Stimulated activated CD8-positive, alpha-beta memory T cell treated with anti-CD3 and anti-CD28 coated beads, Interleukin-7, amount 100 ng/mL, for 24 hours (primary cell): ENCODE data around the gene PM20D2.

Source experiments
- DNase-seq: peaks from one replicate; pipeline ENCODE4 v3.0.0-alpha.2; 2020; ENCODE audit warnings: low read depth

Gene PM20D2

GRCh38 chr6:89145091-89145955 is 532 bp upstream of the PM20D2 start:
- no peak for DNase-seq

GRCh38 chr6:89146718-89147700 is 1.2 kb downstream of the PM20D2 start:
- DNase-seq, result peak; percentile 8

- no peak for DNase-seq
These were observed 2.3 kb downstream of the PM20D2 start for GRCh38 chr6:89148016-89148750.

- no peak for DNase-seq
These were observed 8.3 kb downstream of the PM20D2 start for GRCh38 chr6:89154131-89154530.

GRCh38 chr6:89160331-89161092 is 14.7 kb downstream of the PM20D2 start:
- no peak for DNase-seq

GRCh38 chr6:89161326-89162046 is 15.6 kb downstream of the PM20D2 start:
- no peak for DNase-seq

- no peak for DNase-seq
These were observed 16.2 kb downstream of the PM20D2 start for GRCh38 chr6:89162047-89162371.

- DNase-seq, result no peak
These were observed 26.3 kb downstream of the PM20D2 start for GRCh38 chr6:89172131-89172530.

GRCh38 chr6:89173634-89174033 is 27.8 kb downstream of the PM20D2 start:
- DNase-seq, result no peak

- DNase-seq, result no peak
These were observed 34.3 kb downstream of the PM20D2 start for GRCh38 chr6:89180112-89180511.

- no peak for DNase-seq
These were observed 35.1 kb downstream of the PM20D2 start for GRCh38 chr6:89180971-89181370.

- DNase-seq, result no peak
These were observed 37.4 kb downstream of the PM20D2 start for GRCh38 chr6:89183294-89183693.

- no peak for DNase-seq
These were observed 38.5 kb downstream of the PM20D2 start for GRCh38 chr6:89184344-89184743.

- no peak for DNase-seq
These were observed 40.9 kb downstream of the PM20D2 start for GRCh38 chr6:89186762-89187161.

- no peak for DNase-seq
These were observed 41.6 kb downstream of the PM20D2 start for GRCh38 chr6:89187504-89187903.

- DNase-seq, result no peak
These were observed 44.9 kb downstream of the PM20D2 start for GRCh38 chr6:89190741-89191140.

GRCh38 chr6:89194559-89194958 is 48.7 kb downstream of the PM20D2 start:
- no peak for DNase-seq

- DNase-seq, result no peak
These were observed 51.3 kb downstream of the PM20D2 start for GRCh38 chr6:89197141-89197540.

- DNase-seq, result no peak
These were observed 52.4 kb downstream of the PM20D2 start for GRCh38 chr6:89198235-89198634.

- no peak for DNase-seq
These were observed 53.7 kb downstream of the PM20D2 start for GRCh38 chr6:89199579-89199978.

- DNase-seq, result no peak
These were observed 54.9 kb downstream of the PM20D2 start for GRCh38 chr6:89200706-89201215.
